T-helper 2 cell treated with Interferon-gamma antibody and Interleukin-4, amounts not matched to agents 5 μg/mL and 100 μg/mL, for 36 hours (primary cell): ENCODE results near the gene RNF213.
"Not testable (repeated sequence)": the region's sequence is repeated elsewhere in the genome, so short reads cannot be mapped to it uniquely, and the experiment has no call there.

Experiments
- DNase-seq: peaks from one replicate; pipeline ENCODE4 v3.0.0; 2021; ENCODE audit warnings: low spot score
- H3K27ac Mint-ChIP-seq: one replicate; pipeline ENCODE4 v1.8.0; 2021; ENCODE audit warnings: mild to moderate bottlenecking, mixed read lengths
- H3K27me3 Mint-ChIP-seq: one replicate; pipeline ENCODE4 v1.8.0; 2021; ENCODE audit warnings: low read depth, mixed read lengths
- H3K36me3 Mint-ChIP-seq: one replicate; pipeline ENCODE4 v1.8.0; 2021; ENCODE audit warnings: low read depth, mixed read lengths
- H3K4me1 Mint-ChIP-seq: one replicate; pipeline ENCODE4 v1.8.0; 2021; ENCODE audit warnings: low read depth, mixed read lengths
- H3K4me3 Mint-ChIP-seq: one replicate; pipeline ENCODE4 v1.8.0; 2022; ENCODE audit warnings: mild to moderate bottlenecking, moderate library complexity, mixed read lengths
- H3K9me3 Mint-ChIP-seq: one replicate; pipeline ENCODE4 v1.8.0; 2021; ENCODE audit warnings: mixed read lengths

RNF213 gene

DNA sequence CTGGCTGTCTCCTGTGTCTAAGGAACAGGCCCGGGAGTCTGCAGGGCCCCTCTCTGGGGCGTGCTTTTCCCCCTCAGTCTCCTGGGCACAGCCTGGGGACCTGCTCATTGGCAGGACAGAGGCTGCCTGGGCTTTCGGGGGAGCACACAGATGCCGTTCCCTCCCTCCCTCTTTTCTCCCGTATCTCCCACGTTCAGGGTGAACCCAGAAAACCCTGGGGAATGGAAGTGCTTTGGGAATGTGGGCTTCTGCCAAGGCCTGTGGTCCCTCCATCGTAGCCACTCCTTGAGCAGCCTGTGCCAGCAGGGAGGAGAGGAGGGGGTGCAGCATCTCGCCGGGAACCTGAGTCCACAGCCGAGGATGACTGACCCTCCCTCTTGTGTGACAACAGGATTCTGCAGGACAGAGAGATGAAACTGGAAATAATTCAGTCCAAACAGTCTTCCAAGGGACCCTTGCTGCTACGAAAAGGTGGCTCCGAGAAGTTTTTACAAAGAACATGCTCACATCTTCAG lies 52.0 kb downstream of the RNF213 start:
- no peak overlapping the region for H3K4me3 Mint-ChIP-seq
- DNase-seq: no peak
- peaks cover 1% of the 10 kb centered on the region for H3K4me1 Mint-ChIP-seq
- no peak overlapping the region for H3K27ac Mint-ChIP-seq
- no peaks in the 10 kb centered on the region for H3K9me3 Mint-ChIP-seq
- no peaks in the 10 kb centered on the region for H3K27me3 Mint-ChIP-seq
- peaks cover 71% of the 10 kb centered on the region for H3K36me3 Mint-ChIP-seq

DNA sequence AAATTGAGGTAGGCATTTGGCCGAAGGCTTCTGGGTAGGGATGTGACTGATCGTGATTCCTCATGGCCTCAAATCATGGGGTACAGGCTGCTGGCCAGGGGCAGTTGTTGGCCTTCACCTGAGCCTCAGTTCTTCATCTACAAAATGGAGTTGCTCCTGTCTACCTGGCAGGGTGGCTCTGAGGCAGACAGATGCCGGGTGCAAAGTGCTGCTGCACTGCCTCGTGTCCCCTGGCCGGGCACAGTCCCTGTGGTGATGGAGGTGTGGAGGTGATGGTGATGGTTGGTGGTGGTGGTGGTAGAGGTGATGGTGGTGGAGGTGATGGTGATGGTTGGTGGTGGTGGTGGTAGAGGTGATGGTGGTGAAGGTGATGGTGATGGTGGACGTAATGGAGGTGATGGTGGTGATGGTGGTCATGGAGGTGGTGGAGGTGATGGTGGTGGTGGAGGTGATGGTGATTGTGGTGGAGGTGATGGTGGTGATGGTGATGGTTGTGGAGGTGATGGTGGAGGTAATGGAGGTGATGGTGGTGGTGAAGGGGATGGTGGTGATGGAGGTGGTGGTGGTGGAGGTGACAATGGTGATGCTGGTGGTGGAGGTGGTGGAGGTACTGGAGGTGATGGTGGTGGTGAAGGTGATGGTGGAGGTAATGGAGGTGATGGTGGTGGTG lies 52.6 kb downstream of the RNF213 start:
- DNase-seq: no peak
- Mint-ChIP-seq H3K4me1 (peaks cover 2% of the 10 kb centered on the region), H3K9me3 (no peaks in the 10 kb centered on the region), H3K4me3 (no peak overlapping the region), H3K27ac (no peak overlapping the region), H3K36me3 (peaks cover 71% of the 10 kb centered on the region), H3K27me3 (no peaks in the 10 kb centered on the region)

DNA sequence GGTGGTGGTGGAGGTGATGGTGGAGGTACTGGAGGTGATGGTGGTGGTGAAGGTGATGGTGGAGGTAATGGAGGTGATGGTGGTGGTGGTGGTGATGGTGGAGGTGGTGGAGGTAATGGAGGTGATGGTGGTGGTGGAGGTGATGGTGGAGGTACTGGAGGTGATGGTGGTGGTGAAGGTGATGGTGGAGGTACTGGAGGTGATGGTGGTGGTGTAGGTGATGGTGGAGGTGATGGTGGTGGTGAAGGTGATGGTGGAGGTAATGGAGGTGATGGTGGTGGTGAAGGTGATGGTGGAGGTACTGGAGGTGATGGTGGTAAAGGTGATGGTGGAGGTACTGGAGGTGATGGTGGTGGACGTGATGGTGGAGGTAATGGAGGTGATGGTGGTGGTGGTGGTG lies 53.3 kb downstream of the RNF213 start:
- not testable (repeated sequence) for DNase-seq, H3K27ac Mint-ChIP-seq, H3K27me3 Mint-ChIP-seq, H3K4me1 Mint-ChIP-seq, H3K9me3 Mint-ChIP-seq, H3K4me3 Mint-ChIP-seq
- peaks cover 69% of the 10 kb centered on the region for H3K36me3 Mint-ChIP-seq

DNA sequence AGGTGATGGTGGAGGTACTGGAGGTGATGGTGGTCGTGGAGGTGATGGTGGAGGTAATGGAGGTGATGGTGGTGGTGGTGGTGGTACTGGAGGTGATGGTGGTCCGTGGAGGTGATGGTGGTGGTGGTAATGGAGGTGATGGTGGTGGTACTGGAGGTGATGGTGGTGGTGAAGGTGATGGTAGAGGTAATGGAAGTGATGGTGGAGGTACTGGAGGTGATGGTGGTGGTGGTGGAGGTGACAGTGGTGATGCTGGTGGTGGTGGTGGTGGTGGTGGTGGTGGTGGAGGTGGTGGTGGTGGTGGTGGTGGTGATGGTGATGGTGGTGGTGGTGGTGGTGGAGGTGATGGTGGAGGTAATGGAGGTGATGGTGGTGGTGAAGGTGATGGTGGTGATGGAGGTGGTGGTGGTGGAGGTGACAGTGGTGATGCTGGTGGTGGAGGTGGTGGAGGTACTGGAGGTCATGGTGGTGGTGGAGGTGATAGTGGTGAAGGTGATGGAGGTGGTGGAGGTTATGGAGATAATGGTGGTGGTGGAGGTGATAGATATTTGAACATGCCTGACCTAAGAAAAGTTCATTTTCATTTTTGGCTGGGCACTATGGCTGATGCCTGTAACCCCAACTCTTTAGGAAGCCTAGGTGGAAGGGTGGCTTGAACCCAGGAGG lies 55.0 kb downstream of the RNF213 start:
- no peak for DNase-seq
- H3K9me3 Mint-ChIP-seq: no peaks in the 10 kb centered on the region
- no peaks in the 10 kb centered on the region for H3K27me3 Mint-ChIP-seq
- H3K4me3 Mint-ChIP-seq: no peak overlapping the region
- H3K27ac Mint-ChIP-seq: peak overlapping the region; percentile 49
- peaks cover 2% of the 10 kb centered on the region for H3K4me1 Mint-ChIP-seq
- H3K36me3 Mint-ChIP-seq: peaks cover 64% of the 10 kb centered on the region

DNA sequence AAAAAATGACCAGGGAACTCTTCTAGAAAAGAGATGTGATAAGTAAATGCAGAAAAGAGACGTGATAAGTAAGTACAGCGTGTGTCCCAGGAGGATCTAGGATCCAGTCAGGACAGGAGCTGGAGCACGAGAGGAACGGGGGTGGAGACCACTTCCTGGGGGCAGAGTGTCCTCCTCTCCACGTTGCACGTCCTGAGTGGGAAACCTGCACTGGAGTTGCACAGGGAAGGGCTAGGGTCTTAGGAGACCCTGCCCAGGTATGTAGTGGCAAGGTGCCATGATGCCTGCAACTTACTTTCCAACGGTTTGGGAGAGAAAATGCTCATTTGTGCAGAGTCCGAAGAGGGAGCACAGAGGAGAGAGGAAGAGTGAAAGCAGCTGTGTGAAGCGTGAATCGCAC lies 55.8 kb downstream of the RNF213 start:
- peaks cover 2% of the 10 kb centered on the region for H3K4me1 Mint-ChIP-seq
- no peak overlapping the region for H3K27ac Mint-ChIP-seq
- no peaks in the 10 kb centered on the region for H3K27me3 Mint-ChIP-seq
- no peak overlapping the region for H3K4me3 Mint-ChIP-seq
- H3K36me3 Mint-ChIP-seq: peaks cover 63% of the 10 kb centered on the region
- no peak for DNase-seq
- H3K9me3 Mint-ChIP-seq: no peaks in the 10 kb centered on the region

DNA sequence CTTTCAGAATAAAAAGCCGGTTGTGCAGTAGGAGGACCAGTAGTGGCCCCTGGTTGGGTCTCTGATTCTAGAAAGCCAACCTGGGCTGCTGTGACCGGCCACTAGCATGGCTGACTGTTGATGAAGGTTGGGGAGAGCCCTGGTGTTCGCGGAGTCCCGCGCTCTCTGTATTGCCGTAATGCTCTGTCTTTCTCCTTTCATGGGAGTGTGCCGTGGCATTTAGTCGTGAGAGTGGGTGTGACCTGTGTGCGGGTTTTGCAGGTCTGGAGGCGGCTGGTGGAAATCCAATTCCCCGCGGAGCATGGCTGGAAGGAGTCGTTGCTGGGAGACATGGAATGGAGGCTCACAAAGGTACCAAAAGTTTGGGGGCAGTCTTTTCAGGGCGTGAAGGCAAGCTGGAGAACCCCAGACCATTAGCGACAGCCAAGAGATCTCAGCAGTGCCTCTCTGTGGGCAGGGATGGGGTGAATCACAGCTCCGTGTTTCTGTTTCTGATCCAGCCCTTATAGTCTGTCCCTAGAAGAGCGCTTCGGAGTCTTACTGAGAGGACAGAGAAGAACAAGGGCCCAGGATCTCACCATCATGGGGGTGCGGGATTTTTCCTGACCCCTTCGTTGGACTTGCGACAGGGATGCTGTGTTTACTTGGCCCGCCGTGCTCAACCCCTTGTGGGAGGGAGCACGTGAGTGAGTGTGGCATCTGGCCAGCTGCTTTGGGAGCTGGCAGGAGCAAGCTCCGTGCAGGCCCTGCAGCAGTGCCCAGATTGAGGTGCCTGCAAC lies 56.5 kb downstream of the RNF213 start:
- peaks cover 63% of the 10 kb centered on the region for H3K36me3 Mint-ChIP-seq

DNA sequence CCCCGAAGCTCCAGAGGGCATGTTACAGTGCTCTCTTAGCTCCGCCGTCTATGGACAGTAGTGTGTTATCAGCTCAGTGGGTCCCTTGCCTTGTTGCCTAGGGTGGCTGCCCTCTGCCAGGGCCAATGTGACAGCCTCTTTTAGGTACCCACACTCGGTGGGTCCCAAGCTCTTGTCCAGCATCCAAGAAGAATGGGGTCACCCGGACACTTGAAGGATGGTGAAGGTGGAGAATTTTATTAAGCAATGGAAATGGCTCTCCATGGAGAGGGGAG lies 57.0 kb downstream of the RNF213 start:
- H3K27me3 Mint-ChIP-seq: no peaks in the 10 kb centered on the region
- no peak overlapping the region for H3K27ac Mint-ChIP-seq
- H3K36me3 Mint-ChIP-seq: peaks cover 67% of the 10 kb centered on the region
- H3K9me3 Mint-ChIP-seq: no peaks in the 10 kb centered on the region
- peaks cover 2% of the 10 kb centered on the region for H3K4me1 Mint-ChIP-seq
- no peak overlapping the region for H3K4me3 Mint-ChIP-seq
- DNase-seq: no peak

More for the DNA sequence above, 56.5 kb downstream of the RNF213 start:
- no peak for DNase-seq
- no peaks in the 10 kb centered on the region for H3K9me3 Mint-ChIP-seq
- H3K4me1 Mint-ChIP-seq: peaks cover 2% of the 10 kb centered on the region
- H3K27me3 Mint-ChIP-seq: no peaks in the 10 kb centered on the region
- no peak overlapping the region for H3K4me3 Mint-ChIP-seq
- no peak overlapping the region for H3K27ac Mint-ChIP-seq

DNA sequence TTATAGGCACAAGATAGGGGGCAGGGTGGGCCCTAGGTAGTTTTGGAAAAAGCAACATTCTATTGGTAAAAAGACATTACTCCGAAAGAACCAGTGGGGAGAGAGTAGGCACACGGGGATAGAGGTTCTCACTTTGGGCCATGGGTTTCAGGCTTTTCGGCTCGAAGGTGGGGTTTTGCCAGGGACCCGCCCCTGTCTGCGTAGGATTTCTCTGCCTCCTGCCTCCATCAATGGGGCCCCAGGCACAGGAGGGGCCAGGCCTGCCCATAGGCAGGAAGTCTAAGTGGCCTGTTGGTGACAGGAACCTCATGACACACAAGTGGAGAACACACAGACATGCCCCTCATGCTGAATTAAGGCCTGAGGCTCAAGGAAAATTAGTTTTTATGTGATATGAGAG lies 57.5 kb downstream of the RNF213 start:
- Mint-ChIP-seq H3K27ac (no peak overlapping the region), H3K4me1 (peaks cover 2% of the 10 kb centered on the region), H3K4me3 (no peak overlapping the region), H3K9me3 (no peaks in the 10 kb centered on the region), H3K36me3 (peaks cover 67% of the 10 kb centered on the region), H3K27me3 (no peaks in the 10 kb centered on the region)
- DNase-seq: no peak

DNA sequence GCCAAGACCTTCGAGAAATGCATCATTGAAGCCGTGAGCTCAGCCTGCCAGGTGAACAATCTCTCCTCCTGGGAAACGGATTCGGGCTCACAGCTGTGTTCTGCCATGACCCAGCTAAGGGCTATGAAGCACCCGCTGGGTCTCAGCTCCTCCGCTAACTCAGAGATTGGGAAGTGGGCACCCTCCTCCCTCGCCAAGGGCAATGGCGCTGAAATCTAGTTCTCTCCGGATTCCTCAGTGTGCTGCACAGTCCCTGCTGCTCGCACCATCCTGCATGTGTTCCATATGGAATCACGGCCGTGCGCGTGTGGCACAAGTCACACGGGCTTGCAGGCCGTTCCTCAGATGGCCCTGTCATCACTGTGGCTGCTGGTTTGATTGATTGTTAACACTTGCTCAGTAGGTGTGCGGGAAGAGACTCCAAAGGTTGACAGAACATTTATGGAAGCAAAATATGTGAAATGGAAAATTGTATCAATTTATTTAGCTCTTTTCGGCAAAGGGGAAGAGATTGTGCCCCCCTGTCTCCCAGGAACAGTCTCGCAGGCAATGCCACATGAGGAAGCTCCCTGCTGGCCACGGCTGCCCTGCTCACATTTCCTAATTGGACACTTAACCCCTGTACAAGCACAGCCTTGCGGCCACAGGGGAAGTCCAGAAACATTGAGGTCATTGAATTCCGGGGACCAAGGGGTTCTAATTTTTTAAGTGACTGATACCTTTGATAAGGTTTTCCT lies 58.8 kb downstream of the RNF213 start:
- peaks cover 7% of the 10 kb centered on the region for H3K4me1 Mint-ChIP-seq
- no peaks in the 10 kb centered on the region for H3K9me3 Mint-ChIP-seq
- no peak for DNase-seq
- no peak overlapping the region for H3K4me3 Mint-ChIP-seq
- H3K27ac Mint-ChIP-seq: no peak overlapping the region
- peaks cover 75% of the 10 kb centered on the region for H3K36me3 Mint-ChIP-seq
- no peaks in the 10 kb centered on the region for H3K27me3 Mint-ChIP-seq

DNA sequence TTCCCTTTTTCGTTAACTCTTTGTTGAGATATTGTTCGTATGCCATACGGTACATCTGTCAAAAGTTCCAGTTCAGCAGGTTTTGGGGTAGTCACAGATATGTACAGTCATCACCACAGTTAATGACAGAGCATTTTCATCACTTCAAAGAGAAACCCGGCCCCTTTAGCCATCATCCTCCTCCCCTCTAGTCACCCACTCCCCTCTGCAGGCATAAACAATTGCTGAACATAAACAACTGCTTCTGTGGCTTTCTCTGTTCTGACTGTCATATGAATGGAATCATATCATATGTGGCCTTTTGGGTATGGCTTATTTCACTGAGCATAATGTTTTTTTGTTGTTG lies 59.3 kb downstream of the RNF213 start:
- Mint-ChIP-seq H3K27ac (no peak overlapping the region), H3K4me3 (no peak overlapping the region), H3K27me3 (no peaks in the 10 kb centered on the region), H3K9me3 (no peaks in the 10 kb centered on the region), H3K36me3 (peaks cover 81% of the 10 kb centered on the region), H3K4me1 (peaks cover 7% of the 10 kb centered on the region)
- no peak for DNase-seq

DNA sequence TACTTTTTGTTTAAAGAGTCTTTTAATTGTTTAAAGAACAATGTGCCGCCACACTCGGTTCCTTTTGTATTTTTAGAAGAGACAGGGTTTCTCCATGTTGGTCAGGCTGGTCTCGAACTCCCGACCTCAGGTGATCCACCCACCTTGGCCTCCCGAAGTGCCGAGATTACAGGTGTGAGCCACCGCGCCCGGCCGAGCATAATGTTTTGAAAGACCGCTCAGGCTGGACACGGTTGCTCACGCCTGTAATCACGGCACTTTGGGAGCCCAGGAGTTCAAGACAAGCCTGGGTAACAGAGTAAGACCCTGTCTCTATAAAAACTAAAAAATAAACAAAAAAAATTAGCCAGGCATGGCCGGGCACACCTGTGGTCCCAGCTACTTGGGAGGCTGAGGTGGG lies 59.8 kb downstream of the RNF213 start:
- H3K4me3 Mint-ChIP-seq: no peak overlapping the region
- no peak overlapping the region for H3K27ac Mint-ChIP-seq
- H3K9me3 Mint-ChIP-seq: no peaks in the 10 kb centered on the region
- peaks cover 85% of the 10 kb centered on the region for H3K36me3 Mint-ChIP-seq
- H3K27me3 Mint-ChIP-seq: no peaks in the 10 kb centered on the region
- DNase-seq: no peak
- peaks cover 7% of the 10 kb centered on the region for H3K4me1 Mint-ChIP-seq

DNA sequence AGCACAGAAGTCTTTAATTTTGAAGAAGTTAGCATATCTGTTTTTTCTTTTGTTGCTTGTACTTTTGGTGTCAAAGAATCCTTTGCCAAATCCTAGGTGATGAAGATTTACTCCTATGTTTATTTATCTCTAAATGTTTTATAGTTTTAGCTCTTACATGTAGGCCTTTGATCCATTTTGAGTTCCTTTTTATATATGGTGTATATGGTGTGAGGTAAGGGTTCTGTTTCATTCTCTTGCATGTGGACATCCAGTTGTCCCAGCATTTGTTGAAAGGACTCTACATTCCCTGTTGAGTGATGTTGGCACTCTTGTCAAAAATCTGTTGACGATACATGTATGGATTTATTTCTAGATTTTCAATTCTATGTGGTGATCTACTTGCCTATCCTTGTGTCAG lies 62.2 kb downstream of the RNF213 start:
- H3K27me3 Mint-ChIP-seq: no peaks in the 10 kb centered on the region
- H3K36me3 Mint-ChIP-seq: peaks cover 86% of the 10 kb centered on the region
- peaks cover 13% of the 10 kb centered on the region for H3K4me1 Mint-ChIP-seq
- no peak overlapping the region for H3K4me3 Mint-ChIP-seq
- peak overlapping the region; percentile 46 for H3K27ac Mint-ChIP-seq
- DNase-seq: no peak
- H3K9me3 Mint-ChIP-seq: no peaks in the 10 kb centered on the region

DNA sequence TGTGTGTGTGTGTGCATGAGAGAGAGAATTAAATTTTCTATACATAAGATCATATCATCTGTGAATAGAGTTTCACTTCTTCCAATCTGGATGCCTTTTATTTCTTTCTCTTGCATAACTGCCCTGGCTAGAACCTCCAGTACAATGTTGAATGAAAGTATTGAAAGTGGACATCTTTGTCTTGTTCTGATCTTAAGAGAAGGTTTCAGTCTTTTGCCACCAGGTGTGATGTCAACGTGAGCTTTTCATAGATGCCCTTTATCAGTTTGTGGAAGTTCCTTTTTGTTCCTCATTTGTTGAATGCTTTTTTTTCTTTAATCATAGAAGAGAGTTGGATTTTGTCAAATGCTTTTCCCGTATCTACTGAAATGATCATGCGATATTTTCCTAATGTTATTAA lies 63.3 kb downstream of the RNF213 start:
- Mint-ChIP-seq H3K27ac (peak overlapping the region; percentile 17), H3K4me1 (peaks cover 22% of the 10 kb centered on the region), H3K9me3 (no peaks in the 10 kb centered on the region), H3K36me3 (peaks cover 91% of the 10 kb centered on the region), H3K4me3 (no peak overlapping the region), H3K27me3 (no peaks in the 10 kb centered on the region)
- no peak for DNase-seq

DNA sequence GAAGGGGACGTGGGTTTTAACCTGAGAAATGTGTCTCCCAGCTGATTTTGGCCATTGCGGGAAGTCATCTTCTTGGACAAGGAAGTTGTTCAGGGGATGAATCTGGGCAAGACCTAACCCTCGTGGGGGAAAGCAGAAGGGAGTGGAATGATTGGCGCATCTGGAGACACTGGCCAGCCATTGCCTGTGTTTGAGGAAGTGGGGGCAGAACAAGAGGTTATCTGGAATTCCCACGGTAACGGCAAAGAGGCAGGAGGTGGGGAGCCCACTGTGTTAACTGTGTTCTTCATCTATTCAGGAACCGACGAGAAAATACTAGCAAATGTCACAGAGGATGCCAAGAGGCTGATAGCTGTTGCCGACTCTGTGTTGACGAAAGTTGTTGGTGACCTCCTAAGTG lies 66.9 kb downstream of the RNF213 start:
- DNase-seq: no peak
- H3K9me3 Mint-ChIP-seq: no peaks in the 10 kb centered on the region
- H3K27me3 Mint-ChIP-seq: no peaks in the 10 kb centered on the region
- H3K4me1 Mint-ChIP-seq: peaks cover 26% of the 10 kb centered on the region
- H3K4me3 Mint-ChIP-seq: no peak overlapping the region
- H3K27ac Mint-ChIP-seq: no peak overlapping the region
- peaks cover 92% of the 10 kb centered on the region for H3K36me3 Mint-ChIP-seq
